ENCODE data around the gene CREB3.

Gene CREB3

GRCh38 chr9:35767458-35767857 lies 35.0 kb downstream of the CREB3 start:
- H3K4me3 ChIP-seq (ENCODE audit: insufficient read depth, low read length, poor library complexity, severe bottlenecking): no peak overlapping the region

GRCh38 chr9:35769763-35770162 lies 37.3 kb downstream of the CREB3 start:
- H3K9me2 ChIP-seq (replicated peaks; ENCODE audit: insufficient read depth, low read length): no peaks in the 10 kb centered on the region
- no peak overlapping the region for H3K4me2 ChIP-seq (ENCODE audit: low read depth, low read length, poor library complexity, severe bottlenecking)
- TF ChIP-seq EZH2phosphoT487 (conservative IDR thresholded peaks at IDR 0.05; ENCODE audit: low read length) (no peak), CTCF (IDR thresholded peaks at IDR 0.05; ENCODE audit: insufficient read depth, low read length, poor library complexity, severe bottlenecking) (no peak)
- H3K9me3 ChIP-seq (ENCODE audit: insufficient read depth, low read length): no peaks in the 10 kb centered on the region
- no peaks in the 10 kb centered on the region for H3K27me3 ChIP-seq (ENCODE audit: low read length)
- no peak overlapping the region for H2AFZ ChIP-seq (ENCODE audit: low read depth, low read length, severe bottlenecking)
- H3K9ac ChIP-seq (ENCODE audit: low read length): no peak overlapping the region
- no peaks in the 10 kb centered on the region for H3K79me2 ChIP-seq (ENCODE audit: insufficient read depth, low read length)
- H3K4me3 ChIP-seq (ENCODE audit: insufficient read depth, low read length, poor library complexity, severe bottlenecking): no peak overlapping the region
- peaks cover 5% of the 10 kb centered on the region; the same call in 1 of the 2 replicates for H3F3A ChIP-seq (ENCODE audit: insufficient read depth)
- no peak overlapping the region for H3K27ac ChIP-seq (ENCODE audit: low read depth, low read length)
- H4K20me1 ChIP-seq (ENCODE audit: low read depth, low read length): no peaks in the 10 kb centered on the region
- no peaks in the 10 kb centered on the region for H3K36me3 ChIP-seq (ENCODE audit: low read length)

More at GRCh38 chr9:35767458-35767857, 35.0 kb downstream of the CREB3 start:
- Histone ChIP-seq H3K27ac (ENCODE audit: low read depth, low read length) (no peak overlapping the region), H3K4me2 (ENCODE audit: low read depth, low read length, poor library complexity, severe bottlenecking) (no peak overlapping the region), H3K79me2 (ENCODE audit: insufficient read depth, low read length) (no peaks in the 10 kb centered on the region), H3K9ac (ENCODE audit: low read length) (no peak overlapping the region), H3K9me3 (ENCODE audit: insufficient read depth, low read length) (no peaks in the 10 kb centered on the region), H3K9me2 (replicated peaks; ENCODE audit: insufficient read depth, low read length) (no peaks in the 10 kb centered on the region), H3K36me3 (ENCODE audit: low read length) (no peaks in the 10 kb centered on the region), H3K27me3 (ENCODE audit: low read length) (no peaks in the 10 kb centered on the region), H3F3A (ENCODE audit: insufficient read depth) (peaks cover 5% of the 10 kb centered on the region; the same call in 1 of the 2 replicates), H2AFZ (ENCODE audit: low read depth, low read length, severe bottlenecking) (no peak overlapping the region), H4K20me1 (ENCODE audit: low read depth, low read length) (no peaks in the 10 kb centered on the region)
- no peak for TF ChIP-seq CTCF (IDR thresholded peaks at IDR 0.05; ENCODE audit: insufficient read depth, low read length, poor library complexity, severe bottlenecking)
- TF ChIP-seq EZH2phosphoT487 (conservative IDR thresholded peaks at IDR 0.05; ENCODE audit: low read length): no peak

GRCh38 chr9:35771075-35771433 lies 38.6 kb downstream of the CREB3 start:
- TF ChIP-seq EZH2phosphoT487 (conservative IDR thresholded peaks at IDR 0.05; ENCODE audit: low read length) (no peak), CTCF (IDR thresholded peaks at IDR 0.05; ENCODE audit: insufficient read depth, low read length, poor library complexity, severe bottlenecking) (no peak)
- Histone ChIP-seq H2AFZ (ENCODE audit: low read depth, low read length, severe bottlenecking) (no peak overlapping the region), H3F3A (ENCODE audit: insufficient read depth) (peaks cover 5% of the 10 kb centered on the region; the same call in 1 of the 2 replicates), H3K27me3 (ENCODE audit: low read length) (no peaks in the 10 kb centered on the region), H3K4me2 (ENCODE audit: low read depth, low read length, poor library complexity, severe bottlenecking) (no peak overlapping the region), H3K9me2 (replicated peaks; ENCODE audit: insufficient read depth, low read length) (no peaks in the 10 kb centered on the region), H3K4me3 (ENCODE audit: insufficient read depth, low read length, poor library complexity, severe bottlenecking) (no peak overlapping the region), H3K27ac (ENCODE audit: low read depth, low read length) (no peak overlapping the region), H3K36me3 (ENCODE audit: low read length) (no peaks in the 10 kb centered on the region), H4K20me1 (ENCODE audit: low read depth, low read length) (no peaks in the 10 kb centered on the region), H3K9me3 (ENCODE audit: insufficient read depth, low read length) (no peaks in the 10 kb centered on the region), H3K79me2 (ENCODE audit: insufficient read depth, low read length) (no peaks in the 10 kb centered on the region), H3K9ac (ENCODE audit: low read length) (no peak overlapping the region)

All from SU-DHL-6 (cell line).